Measurements from ENCODE around the gene PRKAG2.
"Not testable (repeated sequence)": the region's sequence is repeated elsewhere in the genome, so short reads cannot be mapped to it uniquely, and the experiment has no call there.

DNA sequence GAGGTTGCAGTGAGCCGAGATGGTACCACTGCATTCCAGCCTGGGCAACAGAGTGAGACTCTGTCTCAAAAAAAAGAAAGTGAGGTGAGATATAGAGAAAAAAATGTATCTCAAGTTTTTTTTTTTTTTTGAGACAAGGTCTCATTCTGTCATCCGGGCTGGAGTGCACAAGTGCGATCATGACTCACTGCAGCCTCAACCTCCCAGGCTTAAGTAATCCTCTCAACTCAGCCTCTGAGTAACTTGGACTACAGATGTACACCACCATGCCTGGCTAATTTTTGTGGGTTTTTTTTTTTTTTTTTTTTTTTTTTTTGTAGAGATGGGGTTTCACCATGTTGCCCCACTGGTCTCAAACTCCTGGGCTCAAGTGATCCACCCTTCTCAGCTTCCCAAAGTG, 303.9 kb downstream of the PRKAG2 start:
- TF ChIP-seq, protein P1, sequence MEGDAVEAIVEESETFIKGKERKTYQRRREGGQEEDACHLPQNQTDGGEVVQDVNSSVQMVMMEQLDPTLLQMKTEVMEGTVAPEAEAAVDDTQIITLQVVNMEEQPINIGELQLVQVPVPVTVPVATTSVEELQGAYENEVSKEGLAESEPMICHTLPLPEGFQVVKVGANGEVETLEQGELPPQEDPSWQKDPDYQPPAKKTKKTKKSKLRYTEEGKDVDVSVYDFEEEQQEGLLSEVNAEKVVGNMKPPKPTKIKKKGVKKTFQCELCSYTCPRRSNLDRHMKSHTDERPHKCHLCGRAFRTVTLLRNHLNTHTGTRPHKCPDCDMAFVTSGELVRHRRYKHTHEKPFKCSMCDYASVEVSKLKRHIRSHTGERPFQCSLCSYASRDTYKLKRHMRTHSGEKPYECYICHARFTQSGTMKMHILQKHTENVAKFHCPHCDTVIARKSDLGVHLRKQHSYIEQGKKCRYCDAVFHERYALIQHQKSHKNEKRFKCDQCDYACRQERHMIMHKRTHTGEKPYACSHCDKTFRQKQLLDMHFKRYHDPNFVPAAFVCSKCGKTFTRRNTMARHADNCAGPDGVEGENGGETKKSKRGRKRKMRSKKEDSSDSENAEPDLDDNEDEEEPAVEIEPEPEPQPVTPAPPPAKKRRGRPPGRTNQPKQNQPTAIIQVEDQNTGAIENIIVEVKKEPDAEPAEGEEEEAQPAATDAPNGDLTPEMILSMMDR (IDR thresholded peaks at IDR 0.05; ENCODE audit: low read length): not testable (repeated sequence)
- not testable (repeated sequence) for TF ChIP-seq EZH2 (IDR thresholded peaks at IDR 0.05; ENCODE audit: borderline replicate concordance, low read length)

Measured in OCI-LY1 (cell line).